Urinary bladder (tissue), 4 donors: ENCODE results near the gene LGALSL. TPM values are rescaled to one million over a fixed set of nuclear protein-coding genes. Genes with fewer than 3 reads are reported as not detected.

Source experiments
- DNase-seq: peaks from one replicate; pipeline ENCODE4 v3.0.0-alpha.2; 2015; ENCODE audit errors: extremely low spot score
- H3K27ac ChIP-seq: one replicate; pipeline ENCODE4 v1.5.1; 2013; ENCODE audit warnings: low read depth, mild to moderate bottlenecking, moderate library complexity
- H3K36me3 ChIP-seq: one replicate; pipeline ENCODE4 v1.6.1; 2013; ENCODE audit warnings: mild to moderate bottlenecking, moderate library complexity; ENCODE audit not compliant: insufficient read depth
- H3K4me1 ChIP-seq: one replicate; pipeline ENCODE4 v1.6.1; 2013; ENCODE audit warnings: mild to moderate bottlenecking, moderate library complexity; ENCODE audit not compliant: insufficient read depth
- H3K4me3 ChIP-seq: one replicate; pipeline ENCODE4 v1.5.1; 2013; ENCODE audit warnings: low read depth, low read length
- WGBS: extraction: QIAGEN DNeasy Blood & Tissue Kit; methylation state at CpG from one replicate; pipeline ENCODE4 v1.1.7; 2013; 5-methylcytosine and 5-hydroxymethylcytosine counted together
- polyA plus RNA-seq: library from polyadenylated mRNA; stranded (reverse); fragments of 200-250 nt; gene quantifications from one replicate; pipeline ENCODE4 v1.2.3, GENCODE V29; 2013
- total RNA-seq: library from RNA; depleted of rRNA; stranded (reverse); fragments of >200 nt; gene quantifications from one replicate; pipeline ENCODE4 v1.2.3, GENCODE V29; 2014
- donor health status: healthy with polysubstance abuse.
- donor health status: healthy.

The LGALSL gene
- total and polyA plus RNA-seq, 2 donors, result 4.7 to 20.6 TPM

DNA sequence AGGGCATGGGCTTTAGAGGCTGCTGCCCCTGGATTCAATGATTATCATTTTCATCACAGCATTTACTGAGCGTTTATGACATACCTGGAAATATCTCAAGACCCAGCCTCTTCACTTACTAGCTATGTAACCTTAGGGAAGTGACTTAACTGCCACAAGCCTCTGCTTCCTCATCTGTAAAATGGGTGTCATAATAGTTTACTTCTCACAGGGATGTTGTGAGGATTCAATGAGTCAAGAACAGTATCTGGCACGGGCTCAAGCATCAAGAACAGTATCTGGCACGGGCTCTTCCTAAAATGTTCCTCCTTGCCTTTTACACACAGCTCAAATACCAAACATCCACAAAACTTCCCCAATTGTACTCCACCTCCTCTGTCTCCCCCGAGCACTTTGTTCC, 31.4 kb downstream of the LGALSL start:
- H3K4me1 ChIP-seq, result no peaks in the 10 kb centered on the region
- 59% methylated on average over 4 of the region's 4 CpGs for WGBS
- no peaks in the 10 kb centered on the region for H3K36me3 ChIP-seq
- no peak for DNase-seq
- no peak overlapping the region for H3K4me3 ChIP-seq
- H3K27ac ChIP-seq, result no peak overlapping the region

- Histone ChIP-seq H3K4me1 (no peaks in the 10 kb centered on the region), H3K27ac (no peak overlapping the region), H3K4me3 (no peak overlapping the region), H3K36me3 (no peaks in the 10 kb centered on the region)
- WGBS, result 27% methylated on average over 8 of the region's 8 CpGs
- DNase-seq, result no peak
These were observed 32.0 kb downstream of the LGALSL start for GRCh38 chr2:64485961-64486360.

- Histone ChIP-seq H3K4me3 (no peak overlapping the region), H3K4me1 (no peaks in the 10 kb centered on the region), H3K27ac (no peak overlapping the region), H3K36me3 (no peaks in the 10 kb centered on the region)
- no peak for DNase-seq
- 59% methylated on average over 10 of the region's 10 CpGs for WGBS
These were observed 33.5 kb downstream of the LGALSL start for GRCh38 chr2:64487256-64488049.

- no peak for DNase-seq
- Histone ChIP-seq H3K36me3 (no peaks in the 10 kb centered on the region), H3K4me3 (no peak overlapping the region), H3K27ac (no peak overlapping the region), H3K4me1 (no peaks in the 10 kb centered on the region)
- 54% methylated on average over 20 of the region's 20 CpGs for WGBS
These were observed 34.4 kb downstream of the LGALSL start for GRCh38 chr2:64488050-64488974.

DNA sequence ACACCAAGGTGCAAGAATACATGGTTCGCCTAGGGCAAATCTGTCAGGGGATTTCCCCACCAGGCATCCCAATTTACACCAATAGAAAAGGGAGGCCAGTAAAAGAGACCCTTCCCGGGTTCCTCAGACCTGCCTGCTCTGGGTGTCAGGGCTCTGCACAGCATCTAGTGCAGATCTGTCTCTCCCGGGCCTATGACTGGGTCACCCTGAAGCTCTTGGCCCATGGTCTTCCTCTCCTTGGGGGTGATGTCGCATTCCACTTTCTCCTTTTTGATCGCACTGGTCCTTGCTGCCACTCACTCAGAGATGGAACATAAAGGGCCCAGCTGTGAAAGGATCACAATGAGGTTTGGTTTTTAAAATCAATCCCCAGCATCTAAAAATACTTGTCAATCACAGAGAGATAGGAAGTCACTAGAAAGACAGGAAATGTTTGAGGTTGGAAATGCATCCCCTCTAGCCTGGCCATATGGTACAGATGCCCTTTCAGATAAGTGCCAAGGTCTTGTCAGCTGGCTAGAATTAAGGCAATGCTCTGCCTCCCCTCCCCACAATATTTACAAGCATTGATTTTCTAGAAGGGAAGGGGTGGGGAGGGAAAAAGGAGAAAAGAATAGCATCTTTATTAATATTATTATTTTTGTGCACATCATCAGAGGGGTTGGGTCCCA, 35.3 kb downstream of the LGALSL start:
- H3K27ac ChIP-seq, result no peak overlapping the region
- H3K4me1 ChIP-seq, result no peaks in the 10 kb centered on the region
- no peak overlapping the region for H3K4me3 ChIP-seq
- 82% methylated on average over 5 of the region's 5 CpGs for WGBS
- DNase-seq, result no peak
- H3K36me3 ChIP-seq, result no peaks in the 10 kb centered on the region

DNA sequence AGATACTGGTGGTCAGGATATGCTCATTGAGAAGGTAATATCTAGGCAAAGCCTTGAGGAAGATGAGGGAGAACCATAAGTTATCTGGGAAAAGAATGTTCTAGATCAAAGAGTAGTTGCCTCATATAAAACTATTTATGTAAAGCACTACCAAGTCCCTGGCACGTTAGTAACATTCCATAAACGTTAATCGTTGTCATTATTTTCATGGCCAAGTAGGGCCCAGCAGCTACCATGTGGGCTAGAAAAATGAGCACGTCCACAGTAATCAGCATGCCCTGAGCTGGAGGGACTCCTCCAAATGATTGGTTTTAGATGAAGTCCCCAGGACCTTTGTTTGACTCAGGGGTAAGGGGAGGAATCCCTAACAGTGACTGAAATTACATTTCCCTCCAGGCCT, 37.5 kb downstream of the LGALSL start:
- Histone ChIP-seq H3K36me3 (no peaks in the 10 kb centered on the region), H3K27ac (no peak overlapping the region), H3K4me1 (no peaks in the 10 kb centered on the region), H3K4me3 (no peak overlapping the region)
- no peak for DNase-seq
- WGBS, result 54% methylated on average over 4 of the region's 4 CpGs

GRCh38 chr2:64492272-64492671, 38.3 kb downstream of the LGALSL start:
- WGBS, result 85% methylated on average over 3 of the region's 3 CpGs
- H3K4me1 ChIP-seq, result no peaks in the 10 kb centered on the region
- H3K27ac ChIP-seq, result no peak overlapping the region
- no peak for DNase-seq
- no peaks in the 10 kb centered on the region for H3K36me3 ChIP-seq
- H3K4me3 ChIP-seq, result no peak overlapping the region

GRCh38 chr2:64492821-64493220, 38.9 kb downstream of the LGALSL start:
- Histone ChIP-seq H3K4me1 (no peaks in the 10 kb centered on the region), H3K4me3 (no peak overlapping the region), H3K36me3 (no peaks in the 10 kb centered on the region), H3K27ac (no peak overlapping the region)
- DNase-seq, result no peak
- 80% methylated on average over 3 of the region's 3 CpGs for WGBS

- WGBS, result 92% methylated on average over 4 of the region's 4 CpGs
- Histone ChIP-seq H3K27ac (no peak overlapping the region), H3K36me3 (no peaks in the 10 kb centered on the region), H3K4me1 (no peaks in the 10 kb centered on the region), H3K4me3 (no peak overlapping the region)
- DNase-seq, result no peak
These were observed 39.8 kb downstream of the LGALSL start for GRCh38 chr2:64493788-64494187.

GRCh38 chr2:64498438-64498837, 44.5 kb downstream of the LGALSL start:
- 100% methylated on average over 1 of the region's 1 CpG for WGBS
- Histone ChIP-seq H3K4me1 (no peaks in the 10 kb centered on the region), H3K27ac (no peak overlapping the region), H3K36me3 (no peaks in the 10 kb centered on the region), H3K4me3 (no peak overlapping the region)
- DNase-seq, result no peak

DNA sequence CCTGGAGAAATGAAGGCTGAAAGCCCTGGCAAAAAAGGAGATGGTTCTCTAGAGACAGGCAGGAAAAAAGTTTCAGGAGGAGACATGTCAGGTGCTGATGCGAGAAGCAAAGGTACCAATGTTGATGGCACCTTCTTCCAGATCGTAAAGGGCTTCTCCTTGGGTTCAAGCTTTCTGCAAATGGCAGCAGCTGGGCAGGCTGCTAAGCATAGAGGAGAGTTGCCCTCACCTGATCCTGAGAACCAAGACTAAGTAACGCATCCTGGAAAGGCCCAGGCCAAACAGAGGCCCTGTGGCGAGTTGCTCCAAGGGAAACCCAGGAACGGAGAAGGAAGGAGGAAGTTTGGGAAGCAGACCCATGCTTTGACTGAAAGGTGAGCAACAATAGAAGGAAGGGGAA, 46.6 kb downstream of the LGALSL start:
- Histone ChIP-seq H3K36me3 (no peaks in the 10 kb centered on the region), H3K4me1 (no peaks in the 10 kb centered on the region), H3K27ac (no peak overlapping the region), H3K4me3 (no peak overlapping the region)
- no peak for DNase-seq
- 89% methylated on average over 5 of the region's 5 CpGs for WGBS

GRCh38 chr2:64501946-64502345, 48.0 kb downstream of the LGALSL start:
- H3K4me1 ChIP-seq, result no peaks in the 10 kb centered on the region
- DNase-seq, result no peak
- no peak overlapping the region for H3K27ac ChIP-seq
- H3K4me3 ChIP-seq, result no peak overlapping the region
- 90% methylated on average over 1 of the region's 1 CpG for WGBS
- no peaks in the 10 kb centered on the region for H3K36me3 ChIP-seq

GRCh38 chr2:64502860-64503259, 48.9 kb downstream of the LGALSL start:
- no peaks in the 10 kb centered on the region for H3K36me3 ChIP-seq
- DNase-seq, result no peak
- WGBS, result 89% methylated on average over 4 of the region's 4 CpGs
- H3K4me1 ChIP-seq, result no peaks in the 10 kb centered on the region
- no peak overlapping the region for H3K27ac ChIP-seq
- H3K4me3 ChIP-seq, result no peak overlapping the region
